GM19324 (cell line): ENCODE results near the gene TMEM123.
"Not testable (repeated sequence)": the region's sequence is repeated elsewhere in the genome, so short reads cannot be mapped to it uniquely, and the experiment has no call there.

ENCODE experiments used
- ATAC-seq: cut with Tn5 transposase; IDR thresholded peaks from one replicate; pipeline ENCODE4 v1.9.1; 2021; ENCODE audit warnings: mild to moderate bottlenecking, moderate library complexity; ENCODE audit not compliant: unreplicated experiment, low FRiP score

Gene TMEM123

GRCh38 chr11:102374633-102375424 lies 77.7 kb downstream of the TMEM123 start:
- ATAC-seq: not testable (repeated sequence)

GRCh38 chr11:102368472-102368871 lies 84.1 kb downstream of the TMEM123 start:
- ATAC-seq: peak; percentile 100

GRCh38 chr11:102367364-102367763 lies 85.2 kb downstream of the TMEM123 start:
- no peak for ATAC-seq

- no peak for ATAC-seq
Observed at GRCh38 chr11:102364991-102365390, 87.6 kb downstream of the TMEM123 start.

- peak; percentile 65 for ATAC-seq
Observed at GRCh38 chr11:102361086-102362031, 91.2 kb downstream of the TMEM123 start.

GRCh38 chr11:102360681-102361080 lies 91.9 kb downstream of the TMEM123 start:
- ATAC-seq: no peak

- ATAC-seq: no peak
Observed at GRCh38 chr11:102359372-102359771, 93.2 kb downstream of the TMEM123 start.

GRCh38 chr11:102357116-102357515 lies 95.4 kb downstream of the TMEM123 start:
- no peak for ATAC-seq

- ATAC-seq: peak; percentile 24
Observed at GRCh38 chr11:102347462-102348370, 104.8 kb downstream of the TMEM123 start.

- ATAC-seq: peak; percentile 96
Observed at GRCh38 chr11:102346748-102347461, 105.7 kb downstream of the TMEM123 start, which contains the start of gene BIRC2. BIRC2 (plus strand) TSS chr11:102347214; CDS start chr11:102349855, 2,641 bp downstream.

- ATAC-seq: no peak
Observed at GRCh38 chr11:102346456-102346747, 106.2 kb downstream of the TMEM123 start.
